ENCODE measurements around the gene CRK.
"Not testable (repeated sequence)": the region's sequence is repeated elsewhere in the genome, so short reads cannot be mapped to it uniquely, and the experiment has no call there.

Gene CRK

GRCh38 chr17:1398931-1399678, 56.9 kb downstream of the CRK start:
- DNase-seq (ENCODE audit: low read depth): peak; percentile 33
- peak overlapping the region; percentile 94 for H3K4me3 ChIP-seq (ENCODE audit: low read depth, low read length)
- no peak for TF ChIP-seq POLR2A (IDR thresholded peaks at IDR 0.05; ENCODE audit: extremely low read depth, insufficient read length)
- TF ChIP-seq MAX (IDR thresholded peaks at IDR 0.05; ENCODE audit: low read depth, low read length): peak; percentile 4; the same call in 1 of the 2 replicates
- TF ChIP-seq CTCF (IDR thresholded peaks at IDR 0.05; ENCODE audit: low read depth, low read length): no peak
- no peak for TF ChIP-seq MYC (IDR thresholded peaks at IDR 0.05; ENCODE audit: low read depth, low read length)

- peak overlapping the region; percentile 94 for H3K4me3 ChIP-seq (ENCODE audit: low read depth, low read length)
- peak; percentile 29 for DNase-seq (ENCODE audit: low read depth)
- TF ChIP-seq MAX (IDR thresholded peaks at IDR 0.05; ENCODE audit: low read depth, low read length): no peak
- no peak for TF ChIP-seq POLR2A (IDR thresholded peaks at IDR 0.05; ENCODE audit: extremely low read depth, insufficient read length)
- no peak for TF ChIP-seq CTCF (IDR thresholded peaks at IDR 0.05; ENCODE audit: low read depth, low read length)
- no peak for TF ChIP-seq MYC (IDR thresholded peaks at IDR 0.05; ENCODE audit: low read depth, low read length)
Measured at GRCh38 chr17:1398028-1398427, 58.0 kb downstream of the CRK start.

GRCh38 chr17:1395876-1396665, 60.0 kb downstream of the CRK start:
- H3K4me3 ChIP-seq (ENCODE audit: low read depth, low read length); DNase-seq (ENCODE audit: low read depth): not testable (repeated sequence)

GRCh38 chr17:1391577-1391976, 64.5 kb downstream of the CRK start:
- no peak for TF ChIP-seq POLR2A (IDR thresholded peaks at IDR 0.05; ENCODE audit: extremely low read depth, insufficient read length)
- TF ChIP-seq MAX (IDR thresholded peaks at IDR 0.05; ENCODE audit: low read depth, low read length): no peak
- TF ChIP-seq MYC (IDR thresholded peaks at IDR 0.05; ENCODE audit: low read depth, low read length): no peak
- no peak for TF ChIP-seq CTCF (IDR thresholded peaks at IDR 0.05; ENCODE audit: low read depth, low read length)
- no peak overlapping the region for H3K4me3 ChIP-seq (ENCODE audit: low read depth, low read length)
- DNase-seq (ENCODE audit: low read depth): no peak

GRCh38 chr17:1390432-1391367, 65.3 kb downstream of the CRK start:
- TF ChIP-seq POLR2A (IDR thresholded peaks at IDR 0.05; ENCODE audit: extremely low read depth, insufficient read length) (no peak), MYC (IDR thresholded peaks at IDR 0.05; ENCODE audit: low read depth, low read length) (no peak), MAX (IDR thresholded peaks at IDR 0.05; ENCODE audit: low read depth, low read length) (no peak), CTCF (IDR thresholded peaks at IDR 0.05; ENCODE audit: low read depth, low read length) (no peak)
- peak; percentile 60 for DNase-seq (ENCODE audit: low read depth)

GRCh38 chr17:1387490-1388227, 68.4 kb downstream of the CRK start:
- H3K4me3 ChIP-seq (ENCODE audit: low read depth, low read length); DNase-seq (ENCODE audit: low read depth): not testable (repeated sequence)

More at GRCh38 chr17:1390432-1391367, 65.3 kb downstream of the CRK start:
- no peak overlapping the region for H3K4me3 ChIP-seq (ENCODE audit: low read depth, low read length)

- H3K4me3 ChIP-seq (ENCODE audit: low read depth, low read length); DNase-seq (ENCODE audit: low read depth): not testable (repeated sequence)
Measured at GRCh38 chr17:1386675-1387190, 69.3 kb downstream of the CRK start.

Data from NB4 (cell line).